CMK (cell line): ENCODE results near the gene TMEM212.
"Not testable (repeated sequence)": the region's sequence is repeated elsewhere in the genome, so short reads cannot be mapped to it uniquely, and the experiment has no call there.

Experiments
- DNase-seq: peaks from one replicate; pipeline ENCODE4 v3.0.0-alpha.2; 2010; ENCODE audit warnings: low read depth

TMEM212 gene

GRCh38 chr3:171813278-171813896 is 29.8 kb upstream of the TMEM212 start:
- DNase-seq, result no peak

GRCh38 chr3:171813897-171814460 is 29.2 kb upstream of the TMEM212 start:
- no peak for DNase-seq

GRCh38 chr3:171814662-171815061 is 28.5 kb upstream of the TMEM212 start:
- DNase-seq, result not testable (repeated sequence)

GRCh38 chr3:171815973-171816595 is 27.1 kb upstream of the TMEM212 start:
- DNase-seq, result no peak

DNA sequence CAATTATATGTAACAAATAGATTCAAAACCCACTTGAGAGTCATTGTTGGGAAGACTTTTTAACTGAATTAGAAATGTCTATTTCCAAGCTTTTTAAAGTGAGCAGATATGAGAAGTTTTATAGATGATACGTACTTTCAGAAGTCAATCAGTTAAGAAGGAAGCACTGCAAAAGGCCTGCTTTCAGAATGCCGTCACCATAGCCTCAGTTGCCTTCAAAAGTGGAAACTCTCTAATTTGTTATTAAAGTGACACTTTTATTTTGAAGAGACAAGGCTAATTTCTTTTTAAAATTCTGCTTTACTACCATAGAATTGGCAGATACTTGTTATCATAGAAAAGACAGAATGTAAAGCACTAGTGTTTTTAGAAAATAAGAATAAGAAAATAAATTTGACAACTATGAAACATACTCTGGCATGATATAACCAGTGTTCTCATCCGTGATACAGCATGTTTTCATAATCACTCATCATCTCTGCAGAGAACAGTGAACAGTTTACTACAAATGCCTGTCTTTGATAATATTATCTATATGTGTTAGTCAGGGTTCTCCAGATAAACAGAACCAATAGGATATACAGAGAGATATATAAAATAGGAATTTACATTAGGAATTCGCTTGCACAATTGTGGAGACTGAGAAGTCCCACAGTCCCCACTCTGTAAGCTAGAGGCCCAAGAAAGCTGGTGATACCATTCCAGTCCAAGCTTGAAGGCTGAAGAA is 25.9 kb upstream of the TMEM212 start:
- DNase-seq, result no peak

- no peak for DNase-seq
Measured at GRCh38 chr3:171821044-171821443, 22.1 kb upstream of the TMEM212 start.

DNA sequence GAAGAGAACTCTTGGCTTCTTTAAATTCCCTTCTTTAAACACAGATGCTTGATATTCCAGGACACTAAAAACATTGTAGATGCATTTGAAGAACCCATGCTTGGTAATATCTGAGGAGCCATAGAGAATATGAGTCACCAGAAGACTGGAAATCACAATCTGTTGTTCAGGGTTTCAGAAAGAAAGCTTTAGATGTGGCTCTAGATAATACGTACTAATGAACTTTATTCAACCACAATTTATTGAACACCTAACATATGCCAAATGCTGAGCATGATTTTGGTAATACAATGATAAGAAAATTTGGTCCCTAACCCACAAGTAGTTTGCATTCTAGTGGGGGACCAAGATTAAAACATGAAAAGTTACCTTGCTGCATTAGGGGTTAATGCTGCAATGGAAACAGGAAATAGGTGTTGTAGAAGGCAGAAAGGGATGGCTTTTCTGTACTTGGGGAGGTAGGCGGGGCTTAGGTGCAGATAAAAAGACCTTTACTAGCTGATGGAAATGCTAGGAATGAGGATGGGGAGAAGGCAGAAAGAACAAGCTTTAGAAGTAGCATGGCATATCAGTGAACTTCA is 21.3 kb upstream of the TMEM212 start:
- DNase-seq, result no peak

DNA sequence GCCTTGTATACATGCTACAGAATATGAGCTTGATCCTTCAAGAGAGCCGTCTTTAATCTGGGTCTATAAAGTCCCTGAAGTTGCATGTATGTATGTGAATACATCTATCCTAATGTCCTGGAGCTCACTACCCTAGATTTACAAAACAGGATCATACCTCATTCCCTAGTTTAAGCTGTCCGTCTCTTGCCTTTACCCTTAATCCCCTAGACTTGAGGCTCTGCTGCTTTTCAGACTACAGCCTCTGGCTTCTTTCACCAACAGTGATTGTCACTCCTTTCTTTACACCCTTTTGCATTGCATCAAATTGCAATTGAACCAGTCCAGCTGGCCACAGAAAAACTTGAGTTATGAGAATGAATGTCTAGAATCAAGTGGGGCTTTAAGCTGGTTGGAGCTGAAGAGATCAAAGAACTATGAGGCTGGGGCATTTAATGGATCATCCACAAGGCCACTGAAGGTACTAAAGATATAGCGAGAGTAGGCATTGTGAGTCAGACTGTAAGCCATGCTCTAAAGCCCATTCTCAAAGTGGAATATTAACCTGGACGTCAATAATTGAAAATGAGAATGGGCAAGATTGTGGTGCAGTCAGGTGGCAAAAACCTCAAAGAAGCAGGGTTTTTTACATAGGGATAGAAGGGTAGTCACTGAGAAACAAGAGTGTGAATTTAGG is 20.6 kb upstream of the TMEM212 start:
- DNase-seq, result no peak

DNA sequence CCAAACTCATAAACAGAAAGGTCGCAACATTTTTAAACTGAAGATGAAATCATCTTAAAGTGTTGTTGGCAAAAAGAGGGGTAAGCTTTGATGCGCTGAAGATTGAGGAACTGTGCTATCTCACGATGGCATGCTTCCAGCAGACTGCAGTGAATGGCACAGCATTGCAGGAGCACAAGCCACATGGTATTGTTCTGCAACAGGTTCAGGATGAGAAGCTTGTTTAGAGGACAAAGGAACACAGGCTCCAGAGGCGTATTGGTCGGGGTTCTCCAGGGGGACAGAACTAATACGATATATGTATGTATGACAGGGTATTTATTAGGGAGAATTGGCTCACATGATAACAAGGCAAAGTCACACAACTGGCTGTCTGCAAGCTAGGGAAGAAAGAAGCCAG is 19.0 kb upstream of the TMEM212 start:
- DNase-seq, result no peak

DNA sequence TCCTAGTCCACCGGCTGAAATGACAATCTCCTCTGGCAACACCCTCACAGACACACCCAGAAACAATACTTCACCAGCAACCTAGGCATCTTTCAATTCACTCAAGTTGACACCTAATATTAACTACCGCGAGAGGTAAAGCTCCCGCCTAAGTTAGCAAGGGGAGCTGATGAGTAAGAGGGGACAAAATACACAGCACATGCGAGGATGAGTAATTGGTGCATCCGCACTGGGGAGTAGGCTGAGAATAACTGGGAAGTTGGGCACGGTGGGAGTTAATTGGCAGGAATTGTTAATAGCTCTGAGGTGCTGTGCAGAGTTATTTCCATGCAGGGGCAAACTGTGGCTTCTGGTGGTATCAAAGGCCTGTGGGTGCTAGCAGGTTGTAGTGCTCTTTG is 18.3 kb upstream of the TMEM212 start:
- DNase-seq, result no peak

- DNase-seq, result no peak
Measured at GRCh38 chr3:171825222-171825828, 17.8 kb upstream of the TMEM212 start.

GRCh38 chr3:171827385-171827784 is 15.8 kb upstream of the TMEM212 start:
- DNase-seq, result no peak

- DNase-seq, result no peak
Measured at GRCh38 chr3:171827836-171828458, 15.2 kb upstream of the TMEM212 start.

DNA sequence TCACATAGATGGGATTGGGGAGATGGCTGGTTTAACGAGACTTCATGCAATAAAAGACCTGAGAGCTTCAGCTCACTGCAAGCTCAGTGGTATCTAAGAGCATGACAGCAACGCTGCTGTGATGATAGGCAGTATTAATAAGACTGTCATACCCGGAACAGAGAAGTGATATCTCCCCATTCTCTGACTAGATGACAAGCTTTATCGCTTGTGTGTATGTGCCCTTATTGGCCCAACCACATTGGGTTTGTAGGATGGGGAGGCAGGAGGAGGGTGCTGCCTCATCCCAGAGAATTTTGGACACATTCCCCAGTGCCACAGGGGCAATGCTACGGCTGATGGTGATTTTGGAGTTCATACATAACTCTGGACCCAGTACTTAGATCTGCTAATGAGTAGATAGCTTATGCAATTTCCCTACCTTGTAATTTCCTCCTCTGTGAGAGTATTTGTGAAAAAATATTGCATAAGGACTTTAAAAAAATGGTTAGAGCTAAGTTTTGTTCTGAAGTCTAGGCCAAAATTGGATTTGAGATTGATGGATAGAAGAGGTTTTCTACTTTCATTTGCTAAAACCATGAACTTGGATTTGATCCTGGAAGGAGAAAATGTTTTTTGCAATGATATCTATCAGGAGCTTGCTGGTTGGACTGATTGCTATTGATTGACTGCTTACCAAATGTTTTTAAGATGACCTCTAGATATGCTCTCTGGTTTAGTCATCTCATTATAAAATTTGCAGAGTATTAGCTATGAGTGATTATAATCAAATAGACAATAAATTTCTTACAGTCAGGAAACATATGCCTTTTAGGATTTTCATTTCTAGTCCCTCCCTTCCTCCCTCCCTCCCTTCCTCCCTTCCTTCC is 14.0 kb upstream of the TMEM212 start:
- DNase-seq, result no peak

DNA sequence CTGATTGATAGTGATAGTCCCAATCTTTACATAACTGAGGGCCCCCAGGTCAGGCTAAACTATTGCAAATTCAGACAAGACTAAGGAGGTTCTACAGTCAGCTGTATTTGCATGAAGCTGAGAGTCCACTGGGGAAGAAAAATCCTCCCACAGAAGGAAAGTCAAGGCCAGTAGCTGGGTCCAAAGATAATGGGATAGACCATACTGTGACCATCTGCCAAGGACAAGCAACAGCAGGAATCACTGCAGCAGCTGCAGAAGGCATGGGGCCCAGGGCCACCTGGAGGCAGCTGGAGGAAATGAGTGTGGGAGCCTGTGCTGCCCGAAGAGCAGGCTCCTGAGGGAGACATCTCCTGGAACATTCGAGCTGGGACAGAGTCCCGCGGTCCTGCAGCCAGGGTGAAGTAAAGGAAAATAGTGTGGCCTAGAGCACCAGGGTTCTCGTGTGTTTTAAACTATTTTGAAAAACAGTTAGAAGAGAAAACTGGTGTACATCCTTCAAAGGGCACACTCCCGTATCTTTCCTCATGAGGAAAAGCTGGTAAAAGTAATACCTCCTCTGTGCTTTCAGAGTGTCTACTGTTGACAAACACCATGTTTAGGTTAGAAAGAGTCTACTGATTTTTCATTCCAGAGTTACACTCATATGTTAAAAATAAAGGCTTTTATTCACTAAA is 13.2 kb upstream of the TMEM212 start:
- DNase-seq, result no peak

DNA sequence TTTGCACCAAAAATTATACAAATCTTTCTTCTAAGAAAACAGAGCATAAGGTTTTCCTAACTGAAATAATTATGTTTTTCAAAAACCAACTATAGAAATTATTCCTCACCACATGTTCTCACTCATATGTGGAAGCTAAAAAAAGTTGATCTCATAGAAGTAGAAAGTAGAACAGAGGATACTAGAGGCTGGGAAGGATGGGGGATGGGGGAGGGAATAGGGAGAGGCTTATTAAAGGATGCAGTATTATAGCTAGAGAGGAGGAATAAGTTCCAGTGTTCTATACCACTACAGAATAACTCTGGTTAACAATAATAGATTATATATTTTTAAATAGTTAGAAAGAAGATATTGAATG is 12.7 kb upstream of the TMEM212 start:
- no peak for DNase-seq

DNA sequence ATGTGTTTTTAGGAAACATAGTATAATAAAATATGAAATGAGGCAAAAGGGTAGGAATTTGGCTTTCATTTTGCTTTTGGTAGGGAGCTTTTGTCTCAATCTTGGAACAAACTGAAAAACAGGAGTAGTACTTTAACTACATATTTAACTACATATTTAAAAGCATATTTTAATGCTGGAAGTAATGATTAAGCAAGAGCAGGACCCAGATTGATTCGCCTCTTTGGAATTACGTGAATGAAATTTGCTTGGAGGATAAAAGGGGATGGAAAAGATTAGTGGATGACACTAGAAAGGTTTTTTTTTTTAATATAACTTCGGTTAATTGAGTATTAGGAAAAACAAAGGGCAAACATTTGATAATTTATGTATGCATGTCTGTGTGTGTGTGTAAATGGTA is 11.2 kb upstream of the TMEM212 start:
- no peak for DNase-seq

DNA sequence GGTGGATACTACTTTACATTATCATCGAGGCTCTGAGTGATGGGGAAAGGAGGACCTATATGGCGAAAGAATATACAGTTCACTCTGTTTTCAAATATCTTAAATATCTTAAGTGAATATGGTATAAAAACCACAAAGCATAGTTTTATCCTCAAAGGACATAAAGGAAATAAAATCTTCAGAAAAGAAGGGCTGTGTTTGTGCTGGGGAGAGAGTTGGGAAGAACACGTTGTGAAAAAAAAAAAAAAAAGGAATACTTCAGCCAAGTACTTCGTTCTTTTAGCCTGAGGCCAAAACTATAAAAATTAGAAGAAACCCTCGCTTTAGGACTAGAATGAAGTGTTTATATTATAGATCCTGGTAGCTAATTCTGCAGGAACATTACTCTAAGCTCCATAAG is 10.2 kb upstream of the TMEM212 start:
- no peak for DNase-seq

DNA sequence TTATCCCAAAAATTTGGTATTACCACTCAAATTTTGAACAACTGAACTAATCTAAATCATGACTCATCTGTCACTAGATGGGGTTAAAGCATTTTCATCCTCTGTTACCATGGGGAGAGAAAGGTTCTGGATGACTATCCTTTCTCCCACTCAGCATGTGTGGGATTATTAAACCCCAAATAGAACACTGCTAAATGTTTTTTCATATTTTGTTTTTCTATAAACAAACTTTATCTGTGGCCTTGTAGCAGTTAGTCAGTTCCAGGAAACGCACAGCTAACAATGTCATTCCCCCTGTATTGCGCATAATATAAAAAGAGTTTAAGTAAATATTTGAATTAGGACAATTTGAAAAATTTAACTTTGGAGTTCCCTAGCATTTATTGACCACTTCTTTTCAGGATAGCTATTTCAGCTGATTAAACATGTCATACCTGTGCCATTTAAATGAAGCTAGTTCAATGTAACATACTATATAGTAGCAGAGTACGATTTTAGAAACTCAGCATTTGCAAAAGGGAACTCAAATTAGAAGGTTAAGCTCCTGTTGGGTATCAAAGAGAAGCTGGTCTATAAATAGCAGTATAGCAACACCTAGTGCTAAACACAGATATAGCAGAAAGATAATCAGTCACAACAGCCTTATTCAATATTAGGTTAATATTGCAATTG is 9.2 kb upstream of the TMEM212 start:
- no peak for DNase-seq
